Measurements from ENCODE around the gene LONRF2.

LONRF2 gene

GRCh38 chr2:100321179-100321865 is 979 bp downstream of the LONRF2 start:
- DNase-seq (ENCODE audit: low read depth, low spot score): peak; percentile 67
- Histone ChIP-seq H3K4me3 (ENCODE audit: insufficient read length, low read depth) (peak overlapping the region; percentile 67), H3K27me3 (ENCODE audit: insufficient read depth, insufficient read length) (peaks cover 67% of the 10 kb centered on the region), H3K4me1 (ENCODE audit: insufficient read depth, insufficient read length) (no peaks in the 10 kb centered on the region), H3K9me3 (ENCODE audit: insufficient read depth, low read length) (peaks cover 24% of the 10 kb centered on the region), H3K36me3 (ENCODE audit: insufficient read depth, insufficient read length, low read length) (no peaks in the 10 kb centered on the region), H3K9ac (ENCODE audit: insufficient read length, low read depth) (peak overlapping the region; percentile 74)
- TF ChIP-seq ZNF274 (IDR thresholded peaks at IDR 0.05; ENCODE audit: low read depth, low read length) (no peak), YY1 (IDR thresholded peaks at IDR 0.05; ENCODE audit: insufficient read depth, insufficient read length) (no peak), SUZ12 (IDR thresholded peaks at IDR 0.05; ENCODE audit: extremely low read depth, insufficient read depth, insufficient read length) (no peak)

- Histone ChIP-seq H3K4me3 (ENCODE audit: insufficient read length, low read depth) (peak overlapping the region; percentile 67), H3K36me3 (ENCODE audit: insufficient read depth, insufficient read length, low read length) (no peaks in the 10 kb centered on the region), H3K9ac (ENCODE audit: insufficient read length, low read depth) (peak overlapping the region; percentile 74), H3K4me1 (ENCODE audit: insufficient read depth, insufficient read length) (no peaks in the 10 kb centered on the region), H3K27me3 (ENCODE audit: insufficient read depth, insufficient read length) (peaks cover 66% of the 10 kb centered on the region), H3K9me3 (ENCODE audit: insufficient read depth, low read length) (peaks cover 24% of the 10 kb centered on the region)
- TF ChIP-seq SUZ12 (IDR thresholded peaks at IDR 0.05; ENCODE audit: extremely low read depth, insufficient read depth, insufficient read length): no peak
- no peak for TF ChIP-seq YY1 (IDR thresholded peaks at IDR 0.05; ENCODE audit: insufficient read depth, insufficient read length)
- no peak for TF ChIP-seq ZNF274 (IDR thresholded peaks at IDR 0.05; ENCODE audit: low read depth, low read length)
- DNase-seq (ENCODE audit: low read depth, low spot score): no peak
These were observed 1.6 kb downstream of the LONRF2 start for GRCh38 chr2:100320547-100321178.

- peaks cover 36% of the 10 kb centered on the region for H3K27me3 ChIP-seq (ENCODE audit: insufficient read depth, insufficient read length)
- H3K4me1 ChIP-seq (ENCODE audit: insufficient read depth, insufficient read length): no peaks in the 10 kb centered on the region
- no peak overlapping the region for H3K9ac ChIP-seq (ENCODE audit: insufficient read length, low read depth)
- peaks cover 24% of the 10 kb centered on the region for H3K9me3 ChIP-seq (ENCODE audit: insufficient read depth, low read length)
- no peaks in the 10 kb centered on the region for H3K36me3 ChIP-seq (ENCODE audit: insufficient read depth, insufficient read length, low read length)
- H3K4me3 ChIP-seq (ENCODE audit: insufficient read length, low read depth): no peak overlapping the region
- TF ChIP-seq SUZ12 (IDR thresholded peaks at IDR 0.05; ENCODE audit: extremely low read depth, insufficient read depth, insufficient read length) (no peak), ZNF274 (IDR thresholded peaks at IDR 0.05; ENCODE audit: low read depth, low read length) (no peak), YY1 (IDR thresholded peaks at IDR 0.05; ENCODE audit: insufficient read depth, insufficient read length) (no peak)
- DNase-seq (ENCODE audit: low read depth, low spot score): no peak
These were observed 4.7 kb downstream of the LONRF2 start for GRCh38 chr2:100317634-100318033.

- no peak overlapping the region for H3K9ac ChIP-seq (ENCODE audit: insufficient read length, low read depth)
- H3K36me3 ChIP-seq (ENCODE audit: insufficient read depth, insufficient read length, low read length): no peaks in the 10 kb centered on the region
- H3K9me3 ChIP-seq (ENCODE audit: insufficient read depth, low read length): no peaks in the 10 kb centered on the region
- no peak for TF ChIP-seq YY1 (IDR thresholded peaks at IDR 0.05; ENCODE audit: insufficient read depth, insufficient read length)
- no peak for TF ChIP-seq ZNF274 (IDR thresholded peaks at IDR 0.05; ENCODE audit: low read depth, low read length)
- TF ChIP-seq SUZ12 (IDR thresholded peaks at IDR 0.05; ENCODE audit: extremely low read depth, insufficient read depth, insufficient read length): no peak
- no peaks in the 10 kb centered on the region for H3K4me1 ChIP-seq (ENCODE audit: insufficient read depth, insufficient read length)
- no peak for DNase-seq (ENCODE audit: low read depth, low spot score)
- no peaks in the 10 kb centered on the region for H3K27me3 ChIP-seq (ENCODE audit: insufficient read depth, insufficient read length)
- no peak overlapping the region for H3K4me3 ChIP-seq (ENCODE audit: insufficient read length, low read depth)
These were observed 12.2 kb downstream of the LONRF2 start for GRCh38 chr2:100309973-100310719.

- Histone ChIP-seq H3K36me3 (ENCODE audit: insufficient read depth, insufficient read length, low read length) (no peaks in the 10 kb centered on the region), H3K4me1 (ENCODE audit: insufficient read depth, insufficient read length) (no peaks in the 10 kb centered on the region)
- TF ChIP-seq SUZ12 (IDR thresholded peaks at IDR 0.05; ENCODE audit: extremely low read depth, insufficient read depth, insufficient read length) (no peak), ZNF274 (IDR thresholded peaks at IDR 0.05; ENCODE audit: low read depth, low read length) (no peak), YY1 (IDR thresholded peaks at IDR 0.05; ENCODE audit: insufficient read depth, insufficient read length) (no peak)
These were observed 13.0 kb downstream of the LONRF2 start for GRCh38 chr2:100309311-100309710.

GRCh38 chr2:100303744-100304143 is 18.6 kb downstream of the LONRF2 start:
- Histone ChIP-seq H3K9me3 (ENCODE audit: insufficient read depth, low read length) (peaks cover 6% of the 10 kb centered on the region; the same call in 1 of the 2 replicates), H3K36me3 (ENCODE audit: insufficient read depth, insufficient read length, low read length) (no peaks in the 10 kb centered on the region), H3K9ac (ENCODE audit: insufficient read length, low read depth) (no peak overlapping the region), H3K27me3 (ENCODE audit: insufficient read depth, insufficient read length) (no peaks in the 10 kb centered on the region), H3K4me1 (ENCODE audit: insufficient read depth, insufficient read length) (no peaks in the 10 kb centered on the region), H3K4me3 (ENCODE audit: insufficient read length, low read depth) (no peak overlapping the region)
- TF ChIP-seq YY1 (IDR thresholded peaks at IDR 0.05; ENCODE audit: insufficient read depth, insufficient read length) (no peak), SUZ12 (IDR thresholded peaks at IDR 0.05; ENCODE audit: extremely low read depth, insufficient read depth, insufficient read length) (no peak), ZNF274 (IDR thresholded peaks at IDR 0.05; ENCODE audit: low read depth, low read length) (no peak)
- DNase-seq (ENCODE audit: low read depth, low spot score): no peak

More at GRCh38 chr2:100309311-100309710, 13.0 kb downstream of the LONRF2 start:
- no peak overlapping the region for H3K4me3 ChIP-seq (ENCODE audit: insufficient read length, low read depth)
- no peak overlapping the region for H3K9ac ChIP-seq (ENCODE audit: insufficient read length, low read depth)
- no peaks in the 10 kb centered on the region for H3K9me3 ChIP-seq (ENCODE audit: insufficient read depth, low read length)
- no peaks in the 10 kb centered on the region for H3K27me3 ChIP-seq (ENCODE audit: insufficient read depth, insufficient read length)
- no peak for DNase-seq (ENCODE audit: low read depth, low spot score)

GRCh38 chr2:100302585-100302892 is 19.8 kb downstream of the LONRF2 start:
- no peak overlapping the region for H3K9ac ChIP-seq (ENCODE audit: insufficient read length, low read depth)
- no peak for DNase-seq (ENCODE audit: low read depth, low spot score)
- no peak for TF ChIP-seq ZNF274 (IDR thresholded peaks at IDR 0.05; ENCODE audit: low read depth, low read length)
- TF ChIP-seq SUZ12 (IDR thresholded peaks at IDR 0.05; ENCODE audit: extremely low read depth, insufficient read depth, insufficient read length): no peak
- TF ChIP-seq YY1 (IDR thresholded peaks at IDR 0.05; ENCODE audit: insufficient read depth, insufficient read length): no peak

More at GRCh38 chr2:100302585-100302892, 19.8 kb downstream of the LONRF2 start:
- no peak overlapping the region for H3K4me3 ChIP-seq (ENCODE audit: insufficient read length, low read depth)
- no peaks in the 10 kb centered on the region for H3K36me3 ChIP-seq (ENCODE audit: insufficient read depth, insufficient read length, low read length)
- no peaks in the 10 kb centered on the region for H3K27me3 ChIP-seq (ENCODE audit: insufficient read depth, insufficient read length)
- H3K4me1 ChIP-seq (ENCODE audit: insufficient read depth, insufficient read length): no peaks in the 10 kb centered on the region
- H3K9me3 ChIP-seq (ENCODE audit: insufficient read depth, low read length): peaks cover 6% of the 10 kb centered on the region; the same call in 1 of the 2 replicates
